ENCODE results near the gene FRMD4A. TPM values are rescaled to one million over a fixed set of nuclear protein-coding genes. Genes with fewer than 3 reads are reported as not detected.

Gene FRMD4A
- total and polyA plus RNA-seq, 10 of the 15 experiments (the other 5 are each of a cell fraction or from before 2014, with no cell fraction given) = 17.8 to 75.2 (median 39.1) TPM

- ChIA-PET POLR2A (interaction anchor here (0.6 to 1.9 kb wide), 11 partner anchors 9 to 612 kb away, joined by 3 to 8 read pairs (median 4); no protein-coding TSS in a partner anchor), CTCF (interaction anchor here (0.6 to 1.0 kb wide), 4 partner anchors 10 to 60 kb away, joined by 3 to 5 read pairs (median 4); no protein-coding TSS in a partner anchor), RAD21 (ENCODE audit: unreplicated experiment) (interaction anchor here (2.4 to 3.3 kb wide), 4 partner anchors 29 to 59 kb away, joined by 9 to 14 read pairs (median 11); no protein-coding TSS in a partner anchor), SMC1A (ENCODE audit: uncharacterized antibody, unreplicated experiment) (interaction anchor here (0.7 to 5.0 kb wide), 8 partner anchors 22 to 69 kb away, joined by 3 to 19 read pairs (median 6); no protein-coding TSS in a partner anchor)
- intact Hi-C loops (cut with micrococcal nuclease; ENCODE audit: unreplicated experiment) = no loop called here
- Histone ChIP-seq H3K36me3 (ENCODE audit: control insufficient read depth in 2 of 2, insufficient read depth in 2 of 2, low read length in 1 of 2) (peaks cover 0 to 1% of the 10 kb centered on the region in 2 experiments; a peak in 2 of 4 replicates), H3K79me2 (ENCODE audit: control insufficient read depth, insufficient read depth, low read length) (no peaks in the 10 kb centered on the region), H3K27ac (ENCODE audit: control insufficient read depth, insufficient read depth) (peak overlapping the region; percentile 87), H3K27me3 (replicated peaks in 1 of 2; ENCODE audit: control insufficient read depth in 2 of 2, insufficient read depth in 2 of 2, low read length in 1 of 2) (no peaks in the 10 kb centered on the region), H3K9ac (ENCODE audit: control insufficient read depth, insufficient read depth, low read length) (peak overlapping the region; percentile 53; the same call in 1 of the 2 replicates), H4K20me1 (ENCODE audit: control insufficient read depth, insufficient read depth) (no peaks in the 10 kb centered on the region), H3K4me2 (ENCODE audit: control insufficient read depth, insufficient read depth) (peak overlapping the region; percentile 99), H3K9me3 (replicated peaks; ENCODE audit: control insufficient read depth, insufficient read depth, low read length) (no peaks in the 10 kb centered on the region), H2AFZ (ENCODE audit: control insufficient read depth, low read depth, low read length) (no peak overlapping the region), H3K4me1 (ENCODE audit: control insufficient read depth, insufficient read depth, low read length) (peaks cover 29% of the 10 kb centered on the region), H3K4me3 (peak overlapping the region; percentile 23; the same call in 1 of the 2 replicates)
- in situ Hi-C loops (cut with MboI) = no loop called here
- no peak for FAIRE-seq
- BruUV-seq (replicated peaks) = no TSS peak
- ATAC-seq = no peak
- no peak for DNase-seq (ENCODE audit: low read depth, low spot score)
- 90% methylated on average over 7 of the region's 8 CpGs for WGBS (ENCODE audit: insufficient coverage, insufficient replicate concordance, low lambda C conversion rate, missing lambda C conversion rate)
- TF ChIP-seq BRCA1 (IDR thresholded peaks at IDR 0.05; ENCODE audit: low read depth, low read length) (no peak), YY1 (IDR thresholded peaks at IDR 0.05; ENCODE audit: low read depth, low read length) (no peak), ZNF24 (IDR thresholded peaks at IDR 0.05) (no peak), PRDM15 (CRISPR knock-in tag; IDR thresholded peaks at IDR 0.05) (no peak), CUX1 (IDR thresholded peaks at IDR 0.05; ENCODE audit: insufficient replicate concordance, low read depth, low read length) (no peak), ZBTB40 (IDR thresholded peaks at IDR 0.05; ENCODE audit: borderline replicate concordance) (no peak), ZNF217 (IDR thresholded peaks at IDR 0.05) (no peak), RCOR1 (conservative IDR thresholded peaks at IDR 0.05; ENCODE audit: low read depth, low read length) (no peak), HDGF (IDR thresholded peaks at IDR 0.05) (no peak), TBL1XR1 (IDR thresholded peaks at IDR 0.05; ENCODE audit: low read depth, low read length) (no peak)
These were observed 613.2 kb downstream of the FRMD4A start for GRCh38 chr10:13717571-13717935.

Measured in GM12878 (cell line).